T-helper 1 cell (primary cell): ENCODE data around the gene DNTTIP2.
"Not testable (repeated sequence)": the region's sequence is repeated elsewhere in the genome, so short reads cannot be mapped to it uniquely, and the experiment has no call there.

Source experiments
- DNase-seq, 5 donors: peaks; one replicate each; pipeline ENCODE4 v3.0.0-alpha.2; 2012 to 2020
- total RNA-seq, 4 donors: gene quantifications; one replicate each; lab custom pipeline; 2026; lab: John Stamatoyannopoulos, UW

DNTTIP2 gene, protein sequence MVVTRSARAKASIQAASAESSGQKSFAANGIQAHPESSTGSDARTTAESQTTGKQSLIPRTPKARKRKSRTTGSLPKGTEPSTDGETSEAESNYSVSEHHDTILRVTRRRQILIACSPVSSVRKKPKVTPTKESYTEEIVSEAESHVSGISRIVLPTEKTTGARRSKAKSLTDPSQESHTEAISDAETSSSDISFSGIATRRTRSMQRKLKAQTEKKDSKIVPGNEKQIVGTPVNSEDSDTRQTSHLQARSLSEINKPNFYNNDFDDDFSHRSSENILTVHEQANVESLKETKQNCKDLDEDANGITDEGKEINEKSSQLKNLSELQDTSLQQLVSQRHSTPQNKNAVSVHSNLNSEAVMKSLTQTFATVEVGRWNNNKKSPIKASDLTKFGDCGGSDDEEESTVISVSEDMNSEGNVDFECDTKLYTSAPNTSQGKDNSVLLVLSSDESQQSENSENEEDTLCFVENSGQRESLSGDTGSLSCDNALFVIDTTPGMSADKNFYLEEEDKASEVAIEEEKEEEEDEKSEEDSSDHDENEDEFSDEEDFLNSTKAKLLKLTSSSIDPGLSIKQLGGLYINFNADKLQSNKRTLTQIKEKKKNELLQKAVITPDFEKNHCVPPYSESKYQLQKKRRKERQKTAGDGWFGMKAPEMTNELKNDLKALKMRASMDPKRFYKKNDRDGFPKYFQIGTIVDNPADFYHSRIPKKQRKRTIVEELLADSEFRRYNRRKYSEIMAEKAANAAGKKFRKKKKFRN
- 109 to 170 (median 119) reads per million in 4 donors for total RNA-seq

DNA sequence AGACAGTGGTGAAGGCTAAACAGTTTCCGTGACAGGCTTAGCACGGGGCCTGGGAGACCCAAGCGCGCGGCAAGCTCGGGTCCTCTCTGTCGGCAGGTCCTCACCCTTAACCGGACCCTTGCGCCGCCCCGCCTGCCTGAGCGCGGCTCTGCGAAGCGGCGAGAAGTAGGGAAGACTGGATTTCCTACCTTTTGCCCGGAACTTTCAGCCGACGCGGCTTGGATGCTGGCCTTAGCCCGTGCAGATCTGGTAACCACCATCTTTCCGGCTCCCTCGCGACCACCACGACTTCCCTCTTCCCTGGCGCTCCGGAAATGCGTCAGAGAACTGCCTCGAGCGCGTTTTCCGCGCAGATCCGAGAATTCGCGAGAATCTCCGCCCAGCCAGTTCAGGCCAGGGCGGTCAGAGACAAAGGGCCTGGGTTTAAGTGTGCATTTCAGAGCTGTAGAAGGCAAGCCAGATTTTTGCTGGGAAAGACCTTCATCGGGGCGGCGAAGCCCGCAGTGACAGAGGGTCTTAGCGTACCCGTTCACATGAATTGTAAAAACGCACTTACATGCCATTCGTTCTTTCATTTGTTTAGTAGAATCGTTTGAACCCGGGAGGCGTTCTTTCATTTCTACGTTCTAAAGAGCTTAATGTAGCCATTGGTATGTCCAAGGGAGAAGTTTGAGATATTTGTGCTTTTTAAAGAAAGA lies at the start of gene DNTTIP2:
Gene DNTTIP2, minus strand, starts transcription at position 318 of the 698 bp plus-strand sequence. Its CDS starts 58 bp downstream, at position 260.
- peak; percentile 65 to 91 (median 79) for DNase-seq

DNA sequence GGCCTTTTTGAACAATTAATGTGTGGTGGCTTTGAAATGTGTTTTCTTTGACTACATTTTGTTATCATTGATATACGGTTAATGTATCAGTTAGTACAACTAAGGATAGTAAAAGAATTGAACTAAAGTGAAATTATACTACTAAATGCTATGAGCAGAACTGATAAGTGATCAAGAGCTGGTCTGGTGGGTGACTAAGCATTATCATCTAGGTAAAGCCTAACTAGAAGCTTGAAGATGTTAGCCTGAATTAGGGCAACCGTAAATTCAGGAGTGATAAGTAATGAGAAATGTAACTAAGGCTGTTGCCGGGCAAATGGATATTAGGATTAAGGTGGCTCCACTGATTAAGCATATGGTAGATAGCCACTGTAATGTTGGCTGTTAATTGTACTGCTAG lies 46.2 kb upstream of the DNTTIP2 start:
- no peak for DNase-seq

DNA sequence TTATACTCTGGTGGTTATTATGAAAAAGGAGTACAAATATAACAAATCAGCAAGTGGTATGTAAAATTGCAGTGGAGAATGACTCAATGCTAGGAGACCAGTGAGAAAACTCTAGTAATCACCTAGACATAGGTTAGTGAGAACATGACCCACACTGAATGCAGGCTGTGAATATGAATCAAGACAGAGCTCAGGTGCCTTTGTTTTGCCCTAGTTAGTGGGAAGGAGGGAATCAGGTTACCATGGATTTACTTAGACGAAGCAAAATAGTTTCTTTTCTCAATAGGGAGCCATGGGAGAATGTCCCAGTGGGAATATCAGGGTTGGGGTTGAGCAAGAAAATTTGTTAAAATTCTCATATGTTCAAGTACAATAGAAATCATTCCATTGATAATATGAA lies 40.8 kb upstream of the DNTTIP2 start:
- DNase-seq = no peak

DNA sequence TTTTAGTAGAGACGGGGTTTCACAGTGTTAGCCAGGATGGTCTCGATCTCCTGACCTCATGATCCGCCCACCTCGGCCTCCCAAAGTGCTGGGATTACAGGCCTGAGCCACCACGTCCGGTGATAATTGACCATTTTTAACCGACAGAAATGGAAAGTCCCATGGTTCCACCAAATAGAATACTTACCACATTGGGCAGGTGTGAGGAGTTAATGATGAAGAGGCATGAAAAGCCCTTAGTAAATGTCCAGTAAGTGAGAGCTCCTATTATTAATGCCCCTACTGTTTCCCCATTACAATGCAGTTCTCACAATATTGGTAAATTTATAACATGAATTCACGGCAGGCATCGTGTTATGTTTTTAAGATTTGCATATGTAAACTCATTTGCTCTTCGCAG lies 38.3 kb upstream of the DNTTIP2 start:
- DNase-seq = no peak

DNA sequence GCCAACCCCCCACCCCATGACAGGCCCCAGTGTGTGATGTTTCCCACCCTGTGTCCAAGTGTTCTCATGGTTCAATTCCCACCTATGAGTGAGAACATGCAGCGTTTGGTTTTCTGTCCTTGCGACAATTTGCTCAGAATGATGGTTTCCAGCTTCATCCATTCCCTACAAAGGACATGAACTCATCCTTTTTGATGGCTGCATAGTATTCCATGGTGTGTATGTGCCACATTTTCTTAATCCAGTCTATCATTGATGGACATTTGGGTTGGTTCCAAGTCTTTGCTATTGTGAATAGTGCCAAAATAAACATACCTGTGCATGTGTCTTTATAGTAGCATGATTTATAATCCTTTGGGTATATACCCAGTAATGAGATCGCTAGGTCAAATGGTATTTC lies 31.9 kb upstream of the DNTTIP2 start:
- DNase-seq = not testable (repeated sequence)

DNA sequence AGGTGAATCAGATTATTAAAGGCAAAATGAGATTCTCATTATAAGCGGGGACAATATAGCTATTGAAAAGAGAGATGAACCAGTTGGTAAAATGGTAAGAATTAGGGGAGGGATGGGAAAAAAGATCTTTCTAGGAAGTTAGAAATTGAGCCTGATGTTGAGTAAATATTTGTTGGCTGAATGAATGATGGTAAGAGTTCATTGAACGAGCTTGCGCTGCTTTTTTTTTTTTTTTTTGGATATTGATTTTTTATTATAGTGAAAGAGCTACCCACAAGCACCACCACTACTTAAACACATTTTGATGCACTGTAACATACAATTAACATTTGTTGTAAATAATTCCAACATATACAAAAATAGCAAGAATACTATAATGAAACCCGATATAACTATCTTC lies 31.3 kb upstream of the DNTTIP2 start:
- DNase-seq = no peak

DNA sequence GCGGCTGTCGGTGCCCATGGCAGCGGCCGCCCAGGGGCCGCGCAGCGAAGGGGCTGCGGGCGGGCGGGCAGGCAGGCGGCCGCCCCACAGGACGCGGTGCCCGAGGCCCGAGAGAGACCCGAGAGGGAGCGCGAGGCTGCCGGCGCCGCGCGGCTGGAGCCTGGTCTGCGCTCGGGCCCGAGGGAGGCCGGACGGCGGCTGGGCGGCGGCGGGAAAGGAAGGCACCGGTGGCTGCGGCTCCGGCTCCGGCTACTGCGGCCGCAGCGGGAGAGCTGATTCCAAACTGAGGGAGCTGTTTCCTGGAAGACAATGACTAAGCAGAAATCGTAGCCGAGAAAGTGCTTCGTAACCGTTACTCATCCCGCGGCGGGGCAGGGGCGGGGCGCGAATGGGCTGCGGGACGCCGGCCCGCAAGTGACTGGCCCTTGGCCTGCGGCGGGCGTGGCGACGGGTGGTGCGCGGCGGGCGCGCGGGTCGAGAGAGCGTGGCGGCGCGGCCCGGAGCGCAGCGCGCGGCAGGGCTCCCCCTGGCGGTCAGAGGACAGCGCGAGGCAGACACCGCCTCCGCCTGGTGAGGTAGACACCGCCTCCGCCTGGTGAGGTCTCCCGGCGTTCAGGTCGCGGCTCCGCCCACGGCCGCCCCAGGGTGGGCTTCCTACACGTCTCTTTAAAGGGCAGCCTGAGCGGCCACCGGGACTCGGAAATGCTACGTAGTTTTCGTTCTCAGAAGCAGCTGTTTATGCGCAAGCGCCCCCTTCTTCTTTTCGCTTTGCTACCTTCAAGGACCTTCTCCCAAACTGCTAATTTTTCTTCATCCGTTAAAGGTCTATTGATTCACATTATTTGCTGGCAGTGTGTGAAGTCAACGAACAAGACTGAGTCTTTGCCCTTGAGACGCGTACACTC lies 30.4 kb upstream of the DNTTIP2 start, which contains the start of gene GCLM:
Gene GCLM, minus strand, starts transcription at position 285 of the 905 bp plus-strand sequence. Its CDS starts 267 bp downstream, at position 18.
- peak; percentile 82 to 92 (median 85) for DNase-seq

DNA sequence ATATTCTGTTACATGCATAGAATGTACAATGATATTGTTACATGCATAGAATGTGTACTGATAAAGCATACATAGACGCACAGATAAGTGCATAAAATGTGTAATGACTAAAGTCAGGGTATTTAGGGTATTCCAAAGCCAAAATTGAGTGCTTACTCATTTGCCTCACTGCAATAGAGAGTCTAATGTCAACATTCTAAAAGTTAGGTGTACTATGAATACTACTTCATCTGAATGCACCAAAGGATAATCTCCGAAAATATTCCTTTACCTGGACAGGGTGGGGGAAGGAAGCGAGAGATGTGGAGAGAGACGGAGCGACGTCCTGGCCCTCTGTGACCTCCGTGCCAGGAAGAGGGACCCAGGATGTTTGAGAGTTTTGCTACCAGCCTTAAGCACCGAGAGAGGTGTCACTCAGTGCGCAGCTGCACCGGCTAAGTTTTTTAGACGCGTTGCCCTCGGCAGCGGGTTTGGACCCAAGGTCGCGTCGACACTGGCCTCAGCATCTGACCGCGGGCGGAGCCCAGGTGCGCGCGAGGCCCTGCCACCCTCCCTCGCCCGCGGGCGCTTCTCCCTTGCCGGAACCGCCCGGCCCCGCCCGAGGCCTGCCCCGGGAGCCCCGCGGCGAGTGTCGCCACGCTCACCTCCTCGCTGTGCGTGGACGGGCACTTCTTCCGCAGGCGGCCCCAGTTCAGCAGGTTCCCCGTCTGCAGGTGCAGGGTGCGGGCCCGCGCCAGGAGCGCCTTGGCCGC lies 29.6 kb upstream of the DNTTIP2 start:
- peak; percentile 20 to 71 (median 36) for DNase-seq

DNA sequence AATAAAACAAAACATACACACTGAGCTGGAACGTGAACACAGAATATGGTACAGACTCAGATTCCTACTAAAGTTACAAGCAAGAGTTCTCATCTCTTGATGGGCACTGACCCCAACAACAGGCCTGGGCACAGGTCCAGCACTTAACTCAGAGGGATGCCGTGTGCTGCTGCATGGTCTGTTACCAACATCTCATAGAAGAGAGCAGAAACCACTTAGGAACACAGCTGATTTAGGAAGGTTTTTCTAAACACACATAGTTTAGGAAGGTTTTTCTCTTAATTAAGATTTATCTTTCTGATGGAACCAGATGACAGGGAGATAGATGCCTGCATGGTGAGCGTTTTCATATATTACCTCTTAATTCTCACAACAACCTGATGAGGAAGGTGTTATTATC lies 28.7 kb upstream of the DNTTIP2 start:
- DNase-seq = no peak

DNA sequence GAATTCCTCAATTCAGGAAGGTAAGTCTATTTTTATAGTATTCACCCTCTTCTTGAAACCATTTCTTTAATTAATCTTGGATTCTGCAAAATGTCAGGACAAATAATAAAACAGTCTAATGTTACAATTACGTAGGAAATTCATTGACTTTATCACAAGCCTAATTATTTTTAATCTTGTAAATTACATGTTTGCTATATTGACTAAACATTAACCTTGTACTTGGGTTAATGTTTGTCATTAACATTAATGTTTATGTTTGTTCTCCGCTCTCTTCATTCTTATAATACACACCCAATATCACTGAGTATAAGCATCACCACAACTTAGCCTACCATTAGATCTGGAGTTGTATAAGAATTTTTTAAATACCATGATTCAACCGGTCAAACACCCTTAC lies 27.5 kb upstream of the DNTTIP2 start:
- no peak for DNase-seq

DNA sequence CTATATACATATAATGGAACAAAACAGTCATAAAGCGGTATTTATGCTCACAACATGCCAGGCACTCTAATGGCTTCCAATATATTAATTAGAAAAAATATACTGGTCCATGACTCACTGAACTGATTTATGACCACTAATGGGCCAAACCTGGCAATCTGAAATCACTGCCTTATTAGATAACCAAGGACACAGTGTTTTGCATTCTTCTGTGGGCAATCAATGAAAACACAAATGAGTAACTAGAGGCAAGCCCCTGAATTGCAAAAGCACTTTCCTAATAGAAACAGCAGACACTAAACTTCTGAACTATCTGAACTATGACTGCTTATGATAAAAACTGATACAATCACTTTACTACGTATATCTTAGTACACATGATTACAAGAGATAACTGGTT lies 26.7 kb upstream of the DNTTIP2 start:
- no peak for DNase-seq

DNA sequence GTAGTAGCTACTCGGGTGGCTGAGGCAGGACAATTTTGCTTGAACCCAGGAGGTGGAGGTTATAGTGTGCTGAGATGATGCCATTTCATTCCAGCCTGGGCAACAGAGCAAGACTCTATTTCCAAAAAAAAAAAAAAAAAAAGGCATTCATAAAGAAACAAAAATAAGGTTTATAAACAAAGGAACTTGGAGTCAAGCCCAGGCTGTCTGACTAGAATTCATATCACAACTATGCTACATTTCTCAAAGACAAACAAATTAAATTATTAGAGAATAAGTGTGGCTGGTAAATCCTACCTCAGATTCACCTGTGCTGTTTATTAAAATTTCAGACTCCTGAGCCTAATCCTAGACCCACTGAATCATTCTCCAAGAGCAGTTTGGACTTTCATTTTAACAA lies 26.0 kb upstream of the DNTTIP2 start:
- no peak for DNase-seq

DNA sequence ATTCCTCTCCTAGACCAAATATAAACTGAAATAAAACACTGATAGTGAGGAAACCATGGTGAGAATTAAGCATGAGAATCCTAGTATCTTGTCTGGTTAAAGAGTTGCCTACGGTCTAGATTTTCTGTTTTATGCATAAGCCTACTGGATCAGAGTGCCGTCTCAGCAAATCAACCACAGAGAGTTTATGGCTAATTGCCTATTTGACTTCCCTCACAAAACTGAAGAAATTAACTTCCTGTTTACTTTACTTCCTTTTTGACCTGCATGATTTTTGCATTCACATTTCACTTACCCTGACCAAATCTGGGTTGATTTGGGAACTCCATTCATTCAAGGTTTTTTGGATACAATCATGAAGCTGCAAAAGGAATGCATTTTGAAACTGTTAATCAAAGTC lies 25.2 kb upstream of the DNTTIP2 start:
- peak in 1 of 5 donors; percentile 42 for DNase-seq

DNA sequence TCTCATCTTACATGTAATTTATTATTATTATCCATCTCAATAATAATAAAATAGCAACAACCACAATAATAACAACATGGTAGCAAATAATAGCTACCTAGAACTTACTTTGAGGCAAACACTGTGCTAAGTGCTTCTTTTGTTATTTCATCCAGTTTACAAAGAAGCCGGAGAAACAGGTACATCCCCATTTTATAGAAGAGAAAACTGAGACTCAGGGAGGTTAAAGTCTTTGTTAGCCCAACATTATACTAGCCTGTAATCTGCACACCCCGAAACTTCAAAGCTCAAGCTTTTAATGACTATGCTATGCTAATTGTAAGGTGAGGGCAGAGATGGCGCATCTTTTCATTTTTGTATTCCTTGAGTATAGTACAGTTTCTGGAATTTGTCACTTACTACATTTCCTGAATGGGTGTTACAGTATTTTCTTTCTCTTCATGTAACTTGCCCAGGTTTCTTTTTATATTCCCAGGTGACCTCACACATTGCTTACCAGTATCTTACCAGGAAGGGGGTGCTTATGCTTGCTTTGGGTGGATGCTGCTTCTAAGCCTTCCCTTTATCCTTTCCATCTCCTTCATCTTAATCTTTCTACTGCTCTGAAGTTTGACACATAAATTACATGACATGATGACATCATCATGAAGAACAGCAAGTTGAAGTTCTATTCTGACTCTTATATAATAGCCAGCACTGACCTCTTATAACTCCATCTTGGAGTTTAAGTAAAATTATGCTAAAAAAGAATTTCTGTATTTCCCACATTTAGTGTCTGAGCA lies 21.9 kb upstream of the DNTTIP2 start:
- no peak for DNase-seq

DNA sequence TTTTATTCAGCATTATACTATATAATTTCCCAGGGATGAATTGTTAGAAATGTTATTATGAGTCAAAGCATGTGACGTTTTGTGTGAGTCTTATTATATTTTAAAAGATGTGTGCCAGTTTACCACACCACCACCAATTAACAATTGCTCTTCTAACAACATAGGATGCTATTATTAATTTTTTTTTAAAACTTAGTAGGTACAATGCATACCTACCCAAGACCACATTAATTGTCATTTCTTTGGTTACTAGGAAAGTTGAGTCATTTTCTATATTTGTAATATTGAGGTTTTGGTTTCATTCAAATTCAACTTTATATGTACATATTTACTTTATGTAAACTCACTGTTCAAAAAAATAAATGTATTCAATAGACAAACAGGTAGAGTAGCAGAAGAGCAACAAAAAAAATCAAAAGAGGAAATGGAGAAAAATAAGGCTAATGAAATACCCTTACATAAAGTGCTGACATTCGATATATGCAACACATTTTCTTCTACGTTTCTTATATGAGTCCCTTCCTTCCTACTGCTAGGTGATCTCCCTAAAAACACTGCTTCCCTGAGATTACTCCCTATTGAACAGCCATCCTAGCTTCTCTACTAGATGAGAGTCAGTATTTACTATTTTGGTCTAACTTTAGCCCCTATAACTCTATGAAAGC lies 20.7 kb upstream of the DNTTIP2 start:
- no peak for DNase-seq

DNA sequence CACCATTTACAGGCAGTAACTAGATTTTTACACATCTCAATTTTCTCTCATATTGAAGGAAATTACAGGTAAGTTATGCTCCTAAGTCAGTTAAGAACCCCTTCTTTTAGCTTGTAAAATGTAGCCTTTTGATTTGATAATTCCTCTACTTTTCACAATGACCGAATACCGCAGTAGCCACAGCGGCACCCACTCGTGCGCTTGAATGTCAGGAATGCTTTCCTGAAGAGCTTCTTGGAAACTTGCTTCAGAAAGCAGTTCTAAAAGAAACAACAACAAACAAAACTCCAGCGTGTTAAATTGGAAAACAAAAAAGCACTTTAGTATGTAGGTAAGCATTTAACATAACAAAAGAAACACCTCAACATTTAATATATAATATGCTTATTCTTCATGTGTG lies 9.9 kb upstream of the DNTTIP2 start:
- no peak for DNase-seq

DNA sequence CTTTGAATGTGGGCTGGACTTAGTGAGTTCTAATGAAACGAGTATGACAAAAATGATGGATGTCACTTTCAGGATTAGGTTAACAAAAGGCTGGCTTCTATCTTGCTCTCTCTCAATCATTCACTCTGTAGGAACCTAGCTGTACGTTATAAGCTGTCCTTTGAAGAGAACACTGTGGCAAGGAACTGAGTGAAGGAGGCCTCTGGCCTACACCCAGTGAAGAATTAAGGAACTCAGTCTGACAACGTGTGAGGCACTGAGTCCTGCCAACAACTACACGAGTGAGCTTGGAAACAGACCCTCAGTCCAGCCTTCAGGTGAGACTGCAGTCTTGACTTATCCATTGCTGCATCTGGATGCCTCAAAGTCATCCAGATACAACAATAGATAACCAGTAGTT lies 3.3 kb upstream of the DNTTIP2 start:
- no peak for DNase-seq

DNA sequence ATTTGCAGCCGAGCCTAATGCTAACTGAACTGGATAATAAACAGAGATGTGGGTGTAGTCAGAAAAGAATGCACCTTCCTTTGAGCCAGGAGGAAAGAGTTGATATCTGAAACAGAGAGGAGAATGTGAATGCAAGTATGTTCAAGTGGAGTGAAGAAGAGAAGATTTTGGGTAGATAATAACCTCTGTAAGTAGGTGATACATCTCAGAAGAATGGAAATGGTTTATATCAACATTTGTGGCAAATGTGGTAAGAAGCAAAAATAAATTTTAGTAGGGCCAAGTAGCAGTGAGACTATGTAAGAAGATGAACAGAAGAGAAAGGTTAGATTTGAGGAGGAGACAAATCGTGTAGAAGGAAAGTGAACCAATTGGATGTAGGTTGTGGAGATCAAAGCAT lies 1.7 kb upstream of the DNTTIP2 start:
- no peak for DNase-seq

DNA sequence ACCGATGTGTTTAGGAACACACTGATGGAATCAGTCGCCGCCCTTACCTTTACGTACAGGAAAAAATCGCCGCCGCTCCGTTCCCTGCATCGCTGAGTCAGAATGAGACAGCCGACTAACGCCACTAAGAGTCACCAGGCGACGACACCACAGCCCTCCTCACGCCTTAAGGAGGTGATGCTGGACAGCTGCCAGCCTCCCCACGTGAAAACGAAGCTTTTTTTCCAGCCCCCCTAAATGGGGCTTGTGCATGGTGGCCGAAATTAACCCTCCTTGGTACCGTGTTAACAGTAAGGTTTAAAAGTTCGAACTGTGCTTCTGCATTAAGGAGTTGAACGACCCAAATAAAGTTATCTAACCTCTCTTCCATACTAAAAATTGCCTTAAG lies 511 bp downstream of the DNTTIP2 start:
- peak; percentile 28 to 61 (median 50) for DNase-seq

DNA sequence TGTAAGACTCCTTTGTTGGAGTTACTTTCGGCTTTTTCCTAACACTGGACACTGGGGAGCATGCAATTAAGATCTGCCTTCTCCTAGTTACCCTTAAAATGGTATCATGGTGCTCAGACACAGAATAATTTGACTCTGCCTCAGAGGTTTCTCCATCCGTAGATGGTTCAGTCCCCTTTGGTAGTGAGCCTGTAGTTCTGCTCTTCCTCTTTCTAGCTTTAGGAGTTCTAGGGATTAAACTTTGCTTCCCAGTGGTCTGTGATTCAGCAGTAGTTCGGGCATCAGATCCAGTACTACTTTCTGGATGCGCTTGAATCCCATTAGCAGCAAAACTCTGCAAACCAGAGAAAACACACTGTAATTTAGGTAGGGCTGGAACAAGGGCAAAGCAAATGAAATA lies 1.5 kb downstream of the DNTTIP2 start:
- no peak for DNase-seq
